HG03097 (cell line): ENCODE measurements around the gene PHC2.

Experiments used
- ATAC-seq: cut with Tn5 transposase; IDR thresholded peaks from one replicate; pipeline ENCODE4 v1.9.1; 2021; ENCODE audit not compliant: unreplicated experiment, low FRiP score

PHC2 gene

GRCh38 chr1:33373606-33374005 lies 57.3 kb downstream of the PHC2 start:
- no peak for ATAC-seq

- no peak for ATAC-seq
These were observed 58.2 kb downstream of the PHC2 start for GRCh38 chr1:33372677-33373076.

GRCh38 chr1:33372162-33372561 lies 58.7 kb downstream of the PHC2 start:
- no peak for ATAC-seq

DNA sequence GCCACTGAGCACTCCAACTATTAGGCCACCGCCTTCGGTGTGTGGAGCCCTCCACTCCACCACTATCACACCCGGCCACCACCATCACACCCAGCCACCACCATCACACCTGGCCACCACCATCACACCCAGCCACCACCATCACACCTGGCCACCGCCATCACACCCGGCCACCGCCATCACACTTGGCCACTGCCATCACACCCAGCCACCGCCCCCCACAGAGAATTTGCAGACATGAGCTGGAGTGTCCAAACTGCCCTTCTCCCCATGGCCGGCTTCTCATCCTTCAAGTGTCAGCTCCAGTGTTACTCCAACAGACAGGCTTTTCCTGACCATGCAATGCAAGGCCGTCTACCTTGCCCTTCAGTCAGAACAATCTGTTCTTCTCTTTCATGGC lies 59.6 kb downstream of the PHC2 start:
- ATAC-seq: no peak

GRCh38 chr1:33370827-33371226 lies 60.1 kb downstream of the PHC2 start:
- no peak for ATAC-seq

GRCh38 chr1:33370301-33370700 lies 60.6 kb downstream of the PHC2 start:
- ATAC-seq: no peak

DNA sequence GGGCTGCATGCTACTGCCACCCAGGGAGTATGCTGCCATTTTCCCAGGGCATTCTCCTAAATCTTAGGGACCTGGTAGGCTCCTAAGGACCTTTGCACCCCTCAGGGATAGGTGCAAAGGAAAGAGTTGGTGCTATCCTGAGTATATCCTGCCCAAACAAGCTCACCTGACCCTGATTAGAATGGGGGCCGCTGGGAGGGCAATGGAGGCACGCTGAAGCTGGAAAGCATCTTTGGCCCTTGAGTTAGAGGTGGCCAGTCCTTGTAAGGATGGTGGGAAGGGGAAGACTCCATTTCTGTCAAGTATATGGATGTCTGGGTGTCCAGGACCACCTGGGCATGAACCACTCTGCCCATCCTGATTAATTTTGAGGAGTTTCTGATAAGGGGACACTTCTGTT lies 61.1 kb downstream of the PHC2 start:
- ATAC-seq: no peak

GRCh38 chr1:33369081-33369480 lies 61.8 kb downstream of the PHC2 start:
- no peak for ATAC-seq

GRCh38 chr1:33368431-33368830 lies 62.5 kb downstream of the PHC2 start:
- no peak for ATAC-seq

DNA sequence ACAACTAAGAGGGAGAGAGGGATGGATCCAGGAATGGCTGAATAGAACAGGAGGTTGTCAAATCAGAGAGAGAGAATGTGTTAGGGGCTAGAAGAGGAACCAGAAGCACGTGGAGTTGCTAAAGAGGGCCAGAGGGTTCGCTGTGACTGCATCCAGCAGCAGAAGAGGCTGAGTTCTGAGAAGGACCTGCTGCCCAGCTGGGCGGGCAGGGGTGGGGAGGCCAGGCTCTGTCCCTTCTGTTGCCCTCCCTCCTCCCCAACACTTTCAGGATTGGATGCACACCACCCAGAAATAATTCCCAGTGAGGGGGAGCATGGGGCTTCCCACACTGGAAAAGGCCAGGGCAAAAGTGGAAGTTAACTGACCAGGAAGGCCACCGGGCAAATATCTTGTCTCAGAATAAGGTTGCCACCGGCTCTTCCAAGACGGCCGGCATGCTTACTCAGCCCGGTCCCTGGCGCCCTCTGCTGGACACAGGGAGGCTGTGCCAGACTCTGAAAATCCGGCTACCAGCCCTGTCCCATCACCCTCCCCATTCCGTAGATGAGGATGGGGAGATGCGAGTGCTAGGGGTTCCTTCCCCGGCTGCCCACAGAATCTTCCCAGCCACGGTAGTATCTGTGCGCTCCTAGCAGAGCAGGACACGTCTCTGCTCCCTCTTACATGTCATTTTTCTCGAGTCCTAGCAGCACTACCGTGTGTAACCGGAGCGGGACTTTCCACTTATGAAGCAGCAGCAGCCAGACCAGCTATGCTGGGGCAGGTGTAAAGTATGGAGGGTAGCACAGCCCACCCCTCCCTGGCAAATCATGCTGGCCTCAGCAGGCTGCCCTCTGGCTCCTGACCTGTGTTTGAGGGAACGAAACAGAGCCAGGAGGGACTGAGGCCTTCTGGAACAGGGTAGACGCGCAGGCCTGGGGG lies 63.1 kb downstream of the PHC2 start:
- no peak for ATAC-seq

DNA sequence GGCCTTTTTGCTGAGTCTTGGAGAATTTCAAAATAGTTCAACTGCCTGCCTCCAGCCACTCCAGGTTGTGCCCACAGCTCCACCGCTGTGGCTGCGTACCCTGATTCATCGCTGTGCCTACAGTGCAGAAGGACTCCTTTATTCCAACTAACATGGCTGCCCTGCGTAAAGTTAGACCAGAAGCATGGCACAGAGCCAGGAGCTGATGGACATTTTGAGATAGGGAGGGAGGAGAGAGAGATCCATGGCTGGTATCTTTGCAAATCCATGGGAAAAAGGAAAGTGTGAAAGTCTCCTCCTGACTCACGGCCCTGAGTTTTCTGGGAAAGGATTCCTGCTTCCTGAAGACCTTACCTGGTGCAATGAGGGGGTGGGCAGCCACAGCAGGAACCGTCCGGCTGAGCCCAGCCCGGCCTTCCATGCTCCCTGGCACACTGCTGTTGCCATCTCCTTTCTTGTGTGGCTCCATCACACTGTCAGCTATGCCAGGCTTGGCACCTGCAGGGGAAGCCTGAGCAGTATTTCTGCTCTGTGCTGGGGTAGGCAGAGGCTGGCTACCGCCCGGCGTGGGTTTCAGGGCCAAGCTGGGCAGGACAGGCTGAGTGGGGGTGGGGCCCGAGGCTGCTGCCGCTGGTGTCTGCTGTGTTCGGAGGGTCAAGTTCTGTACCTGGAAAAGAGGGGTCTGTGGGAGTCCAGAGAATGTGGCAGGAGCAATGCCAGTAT lies 64.0 kb downstream of the PHC2 start:
- no peak for ATAC-seq

DNA sequence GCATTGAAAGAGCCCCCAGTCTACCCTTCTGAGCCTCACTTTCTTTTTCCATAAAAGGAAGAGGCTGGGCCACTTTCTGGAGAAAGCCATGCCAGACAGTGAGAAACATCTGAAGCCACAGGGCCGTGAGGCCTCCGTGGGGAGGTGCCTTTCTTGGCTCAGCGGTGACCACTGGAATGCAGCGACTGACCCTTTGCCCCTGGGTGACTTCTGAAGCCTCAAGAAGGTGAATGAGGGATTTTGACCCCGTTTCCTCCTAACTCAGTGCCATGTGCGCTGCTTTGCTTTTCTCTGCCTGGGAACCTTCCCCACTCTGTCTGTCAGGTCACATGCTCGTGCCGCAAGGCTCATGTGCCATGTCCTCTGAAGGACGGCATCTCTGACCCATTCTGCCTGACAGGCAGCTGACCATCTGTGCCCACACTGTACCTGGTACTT lies 65.3 kb downstream of the PHC2 start:
- no peak for ATAC-seq

DNA sequence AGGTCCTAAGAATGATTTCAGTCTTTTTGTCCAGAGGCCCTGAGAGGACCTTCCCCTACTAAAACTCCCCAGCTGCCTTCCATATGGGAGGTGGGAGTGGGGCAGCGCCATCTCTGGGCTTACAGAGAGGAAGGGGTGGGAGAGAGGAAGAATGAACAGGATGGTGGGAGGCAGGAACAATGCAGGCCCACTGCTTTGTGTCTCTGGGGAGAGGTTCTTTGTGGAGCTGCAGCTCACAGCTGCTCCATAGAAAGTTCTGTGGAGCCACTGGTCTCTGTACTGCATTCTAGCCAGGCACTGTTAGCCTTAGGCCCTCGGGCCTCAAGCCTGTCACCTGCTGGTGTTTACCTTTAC lies 66.4 kb downstream of the PHC2 start:
- ATAC-seq: no peak

- no peak for ATAC-seq
These were observed 67.4 kb downstream of the PHC2 start for GRCh38 chr1:33363470-33363861.

GRCh38 chr1:33363021-33363420 lies 67.9 kb downstream of the PHC2 start:
- no peak for ATAC-seq

GRCh38 chr1:33361532-33362235 lies 69.2 kb downstream of the PHC2 start:
- ATAC-seq: no peak

- ATAC-seq: no peak
These were observed 70.5 kb downstream of the PHC2 start for GRCh38 chr1:33360367-33360766.

- ATAC-seq: no peak
These were observed 71.0 kb downstream of the PHC2 start for GRCh38 chr1:33359931-33360330.

GRCh38 chr1:33358795-33359503 lies 71.9 kb downstream of the PHC2 start:
- ATAC-seq: no peak

DNA sequence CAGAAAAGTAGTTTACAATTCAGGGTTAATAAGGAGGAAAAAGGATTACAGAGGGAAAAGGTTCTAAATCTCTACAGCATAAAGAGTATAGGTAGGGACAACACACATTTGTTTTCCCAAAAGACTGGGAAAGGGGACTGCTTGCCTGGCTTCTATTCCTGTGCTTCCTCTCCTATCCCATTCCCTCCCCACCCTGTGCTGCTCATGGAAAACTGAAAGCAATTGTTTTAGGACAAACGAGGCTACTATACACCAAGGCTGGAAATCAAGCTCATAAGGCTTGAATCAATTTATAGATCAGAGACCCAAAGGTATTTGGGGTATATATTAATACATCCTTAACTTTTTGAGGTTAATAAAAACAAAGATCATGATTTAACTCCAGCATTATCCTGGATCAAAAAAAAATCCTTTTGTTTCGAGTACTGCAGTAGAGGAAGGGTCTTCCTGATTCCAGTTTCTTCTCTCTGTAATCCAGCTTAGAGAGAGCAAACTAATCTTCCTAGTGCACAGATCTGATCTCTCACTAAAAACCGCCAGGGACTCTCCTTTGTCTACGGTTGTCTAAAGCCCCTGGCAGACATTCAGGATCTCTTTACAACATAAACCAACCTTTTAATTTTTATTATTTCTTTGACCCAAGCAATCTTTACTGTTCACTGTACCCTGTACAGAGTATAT lies 72.6 kb downstream of the PHC2 start:
- ATAC-seq: no peak
